Esophagus (tissue), 2 donors: ENCODE data around the gene IGF2BP2. TPM values are rescaled to one million over a fixed set of nuclear protein-coding genes. Genes with fewer than 3 reads are reported as not detected.
"Not testable (repeated sequence)": the region's sequence is repeated elsewhere in the genome, so short reads cannot be mapped to it uniquely, and the experiment has no call there.

Experiments used
- H3K27ac ChIP-seq, 2 donors: one replicate each; pipeline ENCODE4 v1.5.1; 2013; ENCODE audit warnings: low read depth in 2 of 2, mild to moderate bottlenecking in 2 of 2, inconsistent platforms in 1 of 2, low read length in 1 of 2, moderate library complexity in 1 of 2
- H3K27me3 ChIP-seq, 2 donors: one replicate each; pipeline ENCODE4 v1.6.1; 2013; ENCODE audit warnings: low read length in 2 of 2, control low read depth in 1 of 2, mild to moderate bottlenecking in 1 of 2; ENCODE audit not compliant: insufficient read depth in 2 of 2, control insufficient read depth in 1 of 2
- H3K36me3 ChIP-seq, 2 donors: one replicate each; pipeline ENCODE4 v1.6.1; 2013; ENCODE audit warnings: low read length in 1 of 2; ENCODE audit not compliant: control insufficient read depth in 2 of 2, insufficient read depth in 2 of 2
- H3K4me1 ChIP-seq, 2 donors: one replicate each; pipeline ENCODE4 v1.6.1; 2013; ENCODE audit warnings: low read length in 1 of 2; ENCODE audit not compliant: control insufficient read depth in 2 of 2, insufficient read depth in 2 of 2
- H3K4me3 ChIP-seq, 2 donors: one replicate each; pipeline ENCODE4 v1.5.1; 2013; ENCODE audit warnings: low read length in 2 of 2, mild to moderate bottlenecking in 2 of 2, low read depth in 1 of 2, moderate library complexity in 1 of 2
- H3K9me3 ChIP-seq, 2 donors: one replicate each; pipeline ENCODE4 v1.6.1; 2013; ENCODE audit warnings: mild to moderate bottlenecking in 2 of 2, low read depth in 1 of 2, low read length in 1 of 2, moderate library complexity in 1 of 2; ENCODE audit not compliant: control insufficient read depth in 2 of 2, insufficient read depth in 1 of 2
- WGBS, 2 donors: extraction: QIAGEN DNeasy Blood & Tissue Kit; methylation state at CpG; one replicate each; pipeline ENCODE4 v1.1.7; 2013; 5-methylcytosine and 5-hydroxymethylcytosine counted together
- polyA plus RNA-seq, 2 donors: library from polyadenylated mRNA; stranded (reverse); fragments of 200-250 nt; gene quantifications; one replicate each; pipeline ENCODE4 v1.2.3, GENCODE V29; 2013
- donor health status: healthy with polysubstance abuse.
- donor health status: Bipolar disorder and iron deficiency.

Gene IGF2BP2
- polyA plus RNA-seq, 2 donors, result 0.62 to 0.86 TPM

- Histone ChIP-seq H3K4me3 (no peak overlapping the region), H3K9me3 (no peaks in the 10 kb centered on the region), H3K27ac (no peak overlapping the region), H3K36me3 (no peaks in the 10 kb centered on the region), H3K27me3 (no peaks in the 10 kb centered on the region), H3K4me1 (no peaks in the 10 kb centered on the region)
- 91 to 96% methylated on average over 2 of the region's 2 CpGs for WGBS, 2 donors
Measured at GRCh38 chr3:185779461-185779860, 45.4 kb downstream of the IGF2BP2 start.

- no peak overlapping the region for H3K4me3 ChIP-seq
- no peaks in the 10 kb centered on the region for H3K36me3 ChIP-seq
- H3K27me3 ChIP-seq, result no peaks in the 10 kb centered on the region
- no peaks in the 10 kb centered on the region for H3K4me1 ChIP-seq
- no peaks in the 10 kb centered on the region for H3K9me3 ChIP-seq
- no peak overlapping the region for H3K27ac ChIP-seq
- 96% methylated on average over 1 of the region's 1 CpG for WGBS, 2 donors
Measured at GRCh38 chr3:185778821-185779220, 46.0 kb downstream of the IGF2BP2 start.

GRCh38 chr3:185778094-185778493 lies 46.7 kb downstream of the IGF2BP2 start:
- H3K36me3 ChIP-seq, result no peaks in the 10 kb centered on the region
- WGBS, 2 donors, result 78 to 84% methylated on average over 4 of the region's 4 CpGs
- no peak overlapping the region for H3K27ac ChIP-seq
- H3K4me3 ChIP-seq, result no peak overlapping the region
- no peaks in the 10 kb centered on the region for H3K4me1 ChIP-seq
- no peaks in the 10 kb centered on the region for H3K9me3 ChIP-seq
- H3K27me3 ChIP-seq, result no peaks in the 10 kb centered on the region

- 80 to 85% methylated on average over 8 of the region's 8 CpGs for WGBS, 2 donors
- H3K4me3 ChIP-seq, result no peak overlapping the region
- no peaks in the 10 kb centered on the region for H3K36me3 ChIP-seq
- H3K4me1 ChIP-seq, result peaks cover 0 to 2% of the 10 kb centered on the region in 2 donors
- H3K27me3 ChIP-seq, result no peaks in the 10 kb centered on the region
- no peak overlapping the region for H3K27ac ChIP-seq
- H3K9me3 ChIP-seq, result no peaks in the 10 kb centered on the region
Measured at GRCh38 chr3:185770109-185770508, 54.7 kb downstream of the IGF2BP2 start.

GRCh38 chr3:185768578-185768982 lies 56.3 kb downstream of the IGF2BP2 start:
- not testable (repeated sequence) for H3K9me3 ChIP-seq, H3K4me1 ChIP-seq, H3K36me3 ChIP-seq, H3K27ac ChIP-seq, H3K27me3 ChIP-seq, H3K4me3 ChIP-seq
- WGBS, 2 donors, result 50 to 57% methylated on average over 4 of the region's 4 CpGs

- H3K36me3 ChIP-seq, result no peaks in the 10 kb centered on the region
- no peaks in the 10 kb centered on the region for H3K9me3 ChIP-seq
- no peaks in the 10 kb centered on the region for H3K27me3 ChIP-seq
- H3K4me1 ChIP-seq, result peaks cover 0 to 2% of the 10 kb centered on the region in 2 donors
- no peak overlapping the region for H3K4me3 ChIP-seq
- no peak overlapping the region for H3K27ac ChIP-seq
- WGBS, 2 donors, result 41 to 52% methylated on average over 3 of the region's 3 CpGs
Measured at GRCh38 chr3:185767002-185767688, 57.7 kb downstream of the IGF2BP2 start.

GRCh38 chr3:185766329-185767001 lies 58.4 kb downstream of the IGF2BP2 start:
- Histone ChIP-seq H3K36me3 (no peaks in the 10 kb centered on the region), H3K9me3 (no peaks in the 10 kb centered on the region), H3K27me3 (no peaks in the 10 kb centered on the region), H3K4me3 (no peak overlapping the region), H3K27ac (no peak overlapping the region), H3K4me1 (peaks cover 0 to 2% of the 10 kb centered on the region in 2 donors)
- WGBS, 2 donors, result 68 to 79% methylated on average over 5 of the region's 5 CpGs

- Histone ChIP-seq H3K4me3 (no peak overlapping the region), H3K36me3 (no peaks in the 10 kb centered on the region), H3K27ac (no peak overlapping the region), H3K27me3 (no peaks in the 10 kb centered on the region), H3K9me3 (no peaks in the 10 kb centered on the region), H3K4me1 (peaks cover 0 to 2% of the 10 kb centered on the region in 2 donors)
- WGBS, 2 donors, result 40 to 50% methylated on average over 3 of the region's 3 CpGs
Measured at GRCh38 chr3:185764980-185765370, 59.9 kb downstream of the IGF2BP2 start.

GRCh38 chr3:185764163-185764979 lies 60.5 kb downstream of the IGF2BP2 start:
- no peak overlapping the region for H3K4me3 ChIP-seq
- no peaks in the 10 kb centered on the region for H3K9me3 ChIP-seq
- H3K4me1 ChIP-seq, result peaks cover 0 to 2% of the 10 kb centered on the region in 2 donors
- peak overlapping the region in 1 of 2 donors; percentile 20 for H3K27ac ChIP-seq
- H3K27me3 ChIP-seq, result no peaks in the 10 kb centered on the region
- 53 to 54% methylated on average over 6 of the region's 6 CpGs for WGBS, 2 donors
- no peaks in the 10 kb centered on the region for H3K36me3 ChIP-seq
